ENCODE measurements around the gene EDAR.

The EDAR gene
- 0 to 1.1 (median 0) reads per million in 4 experiments for total RNA-seq

DNA sequence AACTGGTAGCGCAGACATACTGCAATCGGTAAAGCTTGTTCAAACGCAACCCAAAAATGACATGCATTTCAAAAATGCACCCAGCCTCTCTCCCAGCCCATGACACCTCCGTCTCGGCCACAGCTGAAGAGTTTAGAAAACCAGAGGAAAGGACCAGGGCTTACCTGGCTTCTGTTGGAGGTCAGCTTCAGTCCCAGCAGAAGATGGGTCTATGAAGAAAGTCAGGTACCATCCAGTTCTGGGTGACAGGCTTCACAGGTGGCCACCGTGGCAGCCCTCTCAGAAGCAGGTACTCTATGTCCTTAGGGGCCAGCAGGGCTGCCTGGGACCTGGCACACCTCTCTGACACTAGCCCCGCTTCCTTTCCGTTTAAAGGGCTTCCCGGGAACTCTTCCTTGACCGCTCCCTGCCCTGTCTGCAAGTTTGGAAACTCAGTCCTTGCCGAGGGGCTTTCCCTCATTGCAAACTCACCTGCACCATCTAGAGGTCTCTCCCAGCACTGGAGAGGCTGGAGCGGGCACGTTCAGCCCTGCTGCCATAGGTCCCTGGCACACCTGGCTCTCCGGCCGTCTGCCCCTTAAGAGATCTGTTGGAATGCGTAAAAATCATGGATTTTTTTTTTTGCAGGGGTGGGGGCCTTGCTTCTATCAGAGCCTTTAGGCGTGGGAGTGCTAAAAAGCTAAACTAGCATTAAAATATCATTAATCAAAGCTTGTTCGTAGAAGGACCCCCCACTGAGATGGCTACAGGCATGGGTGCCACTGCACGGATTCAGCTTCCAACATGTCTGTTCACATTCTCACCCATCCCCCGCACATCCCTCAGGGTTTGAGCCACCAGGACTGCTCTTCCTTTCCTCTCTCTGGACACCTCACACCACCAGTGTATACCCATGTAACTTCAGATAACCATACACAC, at the start of gene EDAR:
TSS of gene EDAR (minus strand) at position 425 of the 918 bp plus-strand sequence. CDS start 58,206 bp downstream, outside the sequence.
- DNase-seq, result peak; percentile 27

DNA sequence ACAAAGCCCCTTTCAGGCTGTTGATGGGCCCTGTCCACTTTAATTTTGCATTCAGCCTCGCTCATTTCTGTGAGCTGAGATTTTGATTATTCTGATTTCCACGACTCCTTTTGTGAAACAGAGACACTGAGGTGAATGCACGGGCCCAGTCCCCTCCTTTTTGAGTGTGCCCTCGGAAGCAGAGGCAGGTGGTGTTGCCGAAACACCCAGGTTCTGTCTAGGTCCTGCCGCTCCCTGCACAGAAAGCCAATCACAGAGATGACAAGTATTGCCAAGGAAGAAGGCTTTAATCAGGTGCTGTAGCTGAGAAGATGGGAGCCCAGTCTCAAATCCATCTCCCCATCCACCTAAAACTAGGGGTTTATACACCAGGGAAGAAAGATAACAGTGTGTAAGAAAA, 44.2 kb upstream of the EDAR start:
- DNase-seq, result no peak

DNA sequence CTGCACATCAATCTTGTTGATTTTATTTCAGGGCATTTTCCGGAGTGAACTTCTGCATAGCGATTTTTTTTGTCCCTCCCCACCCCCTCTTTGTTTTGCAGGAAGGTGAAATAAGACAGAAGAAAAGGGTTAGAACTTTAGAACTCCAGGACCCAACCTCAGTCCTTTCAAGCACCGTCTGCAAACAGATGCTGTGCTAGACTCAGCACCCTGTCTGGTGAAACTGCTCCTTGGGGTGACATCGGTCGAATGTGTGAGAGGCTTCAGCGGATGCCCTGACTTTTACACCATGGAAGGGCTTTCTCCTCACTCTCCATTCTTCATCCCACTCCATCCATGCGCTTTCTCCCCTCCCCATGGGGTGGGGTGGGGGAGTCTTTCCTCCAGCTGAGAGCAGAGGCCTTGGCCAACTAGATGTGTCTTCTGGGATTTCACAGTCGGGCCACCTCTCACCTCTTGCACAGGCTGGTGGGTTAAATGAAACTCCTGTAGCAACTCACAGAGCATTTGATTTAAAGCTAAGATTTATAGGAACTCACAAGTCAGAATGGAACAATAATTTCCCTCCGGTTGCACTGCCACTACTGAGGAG, 43.3 kb upstream of the EDAR start:
- peak; percentile 33 for DNase-seq

DNA sequence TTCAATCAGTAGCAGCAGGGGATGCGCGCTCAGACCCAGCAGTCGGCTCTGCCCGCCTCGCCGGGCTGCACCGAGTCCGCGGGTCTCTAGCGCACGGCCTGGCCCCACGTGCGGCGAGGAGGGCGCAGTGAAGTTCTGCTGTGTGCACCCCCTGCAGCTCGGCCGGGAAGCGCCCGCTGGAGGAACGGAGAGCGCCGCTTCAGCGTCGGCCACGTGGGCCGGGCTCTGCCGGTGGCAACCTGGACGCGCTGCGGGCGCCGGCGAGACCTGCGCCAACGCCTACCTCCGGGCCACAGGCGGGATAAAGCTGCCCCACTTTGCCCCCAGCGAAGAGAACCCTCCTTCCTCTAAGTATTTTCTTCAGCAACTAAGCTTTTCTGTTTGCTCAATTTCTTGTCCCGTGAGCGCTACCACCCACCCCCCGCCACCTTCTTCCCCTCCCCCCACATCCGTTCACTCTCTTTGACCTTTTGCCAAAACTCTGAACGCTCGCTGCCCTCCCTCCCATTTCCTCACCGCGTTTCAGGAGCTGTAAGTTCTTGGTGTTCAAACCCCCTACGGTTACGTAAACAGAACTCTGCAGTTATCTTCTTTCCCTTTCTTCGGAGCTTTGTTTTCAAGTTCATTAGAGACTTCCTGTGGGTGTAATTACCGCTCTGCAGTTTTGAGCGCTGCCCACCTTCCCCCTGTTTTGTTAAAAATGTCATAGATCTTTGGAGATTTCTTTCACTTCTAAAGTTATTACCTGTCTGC, 42.6 kb upstream of the EDAR start:
- peak; percentile 62 for DNase-seq

DNA sequence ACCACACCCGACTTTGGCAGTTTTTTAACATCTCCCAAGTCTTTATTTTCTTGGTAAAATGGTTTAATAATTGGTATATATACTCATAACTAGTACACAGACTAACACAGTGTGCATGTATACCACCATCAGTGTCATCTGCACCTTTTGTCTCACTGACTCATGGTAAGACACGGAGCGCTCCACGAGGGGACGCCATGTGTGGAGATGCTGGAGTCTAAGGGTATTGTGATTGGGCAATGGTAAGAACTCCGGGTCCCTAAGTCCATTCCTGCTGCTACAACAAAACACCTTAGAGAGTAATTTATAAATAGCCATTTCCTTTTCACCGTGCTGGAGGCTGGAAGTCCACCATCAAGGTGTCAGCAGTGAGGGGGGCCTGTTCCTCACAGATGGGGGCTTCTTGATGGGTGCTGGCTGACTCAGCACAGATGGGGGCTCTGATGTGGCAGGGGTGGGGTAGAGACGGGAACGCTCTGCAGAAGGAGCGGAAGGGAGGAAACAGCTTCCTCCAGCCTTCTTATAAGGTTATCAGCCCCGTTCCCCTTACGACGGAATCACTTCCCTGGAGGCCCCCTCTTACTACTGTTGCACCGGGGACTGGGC, 42.0 kb upstream of the EDAR start:
- no peak for DNase-seq

DNA sequence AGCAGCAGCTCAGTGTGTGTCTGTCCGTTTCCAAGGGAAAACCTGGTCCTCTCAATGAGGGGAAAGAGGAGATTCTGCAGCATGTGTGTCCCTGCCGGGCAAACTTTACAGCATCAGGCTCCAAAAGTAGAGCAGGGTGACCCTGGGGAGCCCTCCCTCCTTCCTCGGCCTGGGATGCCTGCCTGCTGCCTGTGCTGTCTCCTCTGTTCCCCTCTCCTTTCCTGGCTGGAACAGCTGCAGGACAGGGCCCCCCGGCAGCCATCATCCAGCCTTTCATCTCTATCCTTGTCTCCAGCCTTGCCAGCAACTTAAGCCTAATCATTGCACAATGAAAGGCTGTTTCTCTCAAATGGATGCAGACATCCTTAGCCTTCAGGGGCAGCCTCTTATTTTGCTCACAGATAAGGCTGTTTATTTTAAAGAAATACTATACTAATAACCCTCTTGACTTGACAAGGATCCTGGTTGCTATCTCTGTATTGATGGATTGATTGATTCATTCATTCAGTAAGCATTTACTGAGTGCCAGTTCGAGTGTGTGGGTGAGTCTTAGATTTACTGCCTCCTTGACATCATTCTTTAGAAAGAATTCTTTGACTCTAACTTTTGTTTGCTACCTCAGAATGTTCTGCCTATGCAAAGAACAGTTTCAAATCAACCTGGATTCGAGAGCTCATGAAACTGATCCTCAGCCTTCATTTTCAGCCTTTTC, 40.6 kb upstream of the EDAR start:
- no peak for DNase-seq

DNA sequence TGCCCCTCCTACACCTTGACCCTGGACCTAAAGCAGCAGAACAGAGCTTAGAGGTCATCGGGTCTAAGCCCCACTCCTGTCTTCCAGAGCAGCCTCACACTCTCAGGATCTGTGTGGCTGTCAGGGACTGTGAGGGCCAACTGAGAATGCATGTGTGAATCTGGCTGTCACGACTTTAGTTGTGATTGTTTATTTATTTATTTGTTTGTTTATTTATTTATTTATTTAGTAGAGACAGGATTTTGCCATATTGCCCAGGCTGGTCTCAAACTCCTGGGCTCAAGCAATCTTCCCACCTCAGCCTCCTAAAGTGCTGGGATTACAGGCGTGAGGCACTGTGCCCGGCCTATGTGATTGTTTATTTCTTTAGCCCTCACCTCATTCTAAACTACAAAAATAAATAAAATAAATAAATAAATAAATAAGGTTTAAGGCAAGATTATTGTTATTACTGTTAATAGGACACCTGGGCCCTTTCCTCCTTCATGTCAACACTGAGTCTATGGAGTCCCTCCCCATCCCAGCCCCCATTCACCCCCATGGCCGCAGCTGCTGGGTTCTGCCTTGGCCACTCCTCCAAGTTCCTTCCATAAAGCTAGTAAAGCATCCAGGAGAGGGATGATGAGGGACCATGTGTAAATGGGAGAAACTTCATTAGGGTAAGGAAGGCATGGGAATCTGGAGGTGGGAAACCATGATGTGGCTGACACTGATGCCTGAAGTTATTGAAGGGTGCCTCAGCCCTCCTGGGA, 39.9 kb upstream of the EDAR start:
- no peak for DNase-seq

DNA sequence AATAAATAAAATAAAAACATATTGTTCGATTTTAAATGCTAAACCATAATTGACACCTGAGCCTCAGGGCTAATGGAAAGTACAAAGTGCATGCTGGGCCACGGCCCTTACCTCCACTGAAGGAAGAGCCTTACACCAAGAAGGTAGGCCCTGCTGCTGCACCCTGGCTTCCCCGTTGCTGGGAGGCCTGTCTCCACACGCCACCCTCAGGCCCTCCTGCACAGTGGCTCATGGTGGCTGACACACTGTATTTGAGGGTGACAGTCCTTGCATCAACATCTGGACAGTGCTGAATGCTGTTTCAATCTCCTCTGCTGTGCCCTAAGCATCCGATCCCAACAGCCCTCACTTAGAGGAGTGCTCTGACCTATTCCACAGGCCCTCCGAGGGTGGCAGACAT, 39.3 kb upstream of the EDAR start:
- DNase-seq, result no peak

DNA sequence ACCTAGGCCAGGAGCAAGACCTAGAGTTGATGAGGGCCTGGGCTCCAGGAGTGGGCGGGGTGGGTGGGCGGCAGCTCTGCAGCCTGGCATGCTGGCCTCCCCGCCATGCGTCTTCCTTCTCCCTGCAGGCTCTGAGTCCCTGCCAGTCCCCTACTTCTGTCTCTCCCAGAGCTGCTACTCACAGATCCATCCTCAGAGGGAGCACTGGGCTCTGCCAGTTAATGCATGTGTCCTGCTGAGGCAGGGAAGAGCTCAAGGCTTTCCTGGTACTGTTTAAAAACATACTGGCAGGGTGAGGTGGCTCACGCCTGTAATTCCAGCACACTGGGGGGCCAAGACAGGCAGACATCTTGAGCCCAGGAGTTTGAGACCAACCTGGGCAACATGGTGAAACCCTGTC, 38.7 kb upstream of the EDAR start:
- DNase-seq, result no peak

DNA sequence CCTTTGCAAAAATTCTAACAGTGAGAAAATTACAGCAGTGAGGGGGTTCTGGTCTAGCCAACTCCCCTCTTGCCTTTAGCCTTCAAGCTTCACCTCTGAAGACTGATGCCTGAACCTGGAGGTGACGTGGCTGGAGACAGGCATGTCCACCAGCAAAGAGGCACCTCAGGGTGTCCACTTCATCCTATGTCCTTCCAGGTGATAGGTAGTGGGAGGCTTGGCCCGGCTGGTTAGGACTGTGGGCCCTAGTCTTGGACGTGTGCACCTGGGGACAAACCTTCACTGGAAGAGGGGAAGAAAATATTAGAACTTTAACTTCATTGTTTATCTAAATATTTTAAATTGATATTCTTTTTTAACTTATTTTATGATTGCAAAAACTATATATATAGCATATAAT, 35.5 kb upstream of the EDAR start:
- DNase-seq, result no peak

DNA sequence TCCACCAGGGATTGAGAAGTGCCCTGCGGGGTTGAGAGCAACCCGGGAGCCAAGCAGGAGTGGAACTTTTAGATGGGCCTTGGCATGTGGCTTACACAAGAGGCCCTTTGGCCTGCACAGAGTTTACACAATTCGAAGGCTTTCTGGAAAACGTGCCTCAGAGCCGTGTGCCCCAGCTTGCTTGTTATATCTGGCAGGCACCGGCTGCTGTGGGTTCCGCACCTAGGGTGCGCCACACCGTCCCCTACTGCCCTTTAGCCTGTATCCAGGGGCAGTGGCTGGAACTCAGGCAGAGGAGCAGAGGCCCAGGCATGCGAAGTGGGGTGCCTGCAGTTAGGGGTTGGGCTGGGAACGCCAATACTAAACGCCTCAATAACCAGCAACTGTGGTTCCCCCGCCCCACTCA, 32.9 kb upstream of the EDAR start:
- DNase-seq, result no peak

DNA sequence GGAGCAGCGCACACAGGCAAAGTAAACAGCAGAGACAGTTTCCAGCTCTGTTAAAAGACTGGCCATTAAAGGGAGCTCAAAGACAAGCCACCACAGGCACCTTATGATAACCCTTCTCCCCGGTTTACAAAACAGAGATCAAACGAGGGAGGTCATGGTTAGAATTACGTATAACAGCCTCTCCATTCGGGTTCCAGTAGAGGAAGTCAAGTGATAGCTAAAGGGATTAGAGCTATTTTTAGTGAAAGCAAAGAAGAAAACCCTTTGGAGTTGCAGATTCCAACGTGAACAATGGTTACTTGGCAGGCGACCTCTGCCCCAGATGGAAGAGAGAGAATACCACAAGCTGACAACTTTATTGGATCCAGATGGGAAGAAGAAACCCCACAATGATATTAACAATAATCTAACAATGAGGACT, 31.2 kb upstream of the EDAR start:
- no peak for DNase-seq

DNA sequence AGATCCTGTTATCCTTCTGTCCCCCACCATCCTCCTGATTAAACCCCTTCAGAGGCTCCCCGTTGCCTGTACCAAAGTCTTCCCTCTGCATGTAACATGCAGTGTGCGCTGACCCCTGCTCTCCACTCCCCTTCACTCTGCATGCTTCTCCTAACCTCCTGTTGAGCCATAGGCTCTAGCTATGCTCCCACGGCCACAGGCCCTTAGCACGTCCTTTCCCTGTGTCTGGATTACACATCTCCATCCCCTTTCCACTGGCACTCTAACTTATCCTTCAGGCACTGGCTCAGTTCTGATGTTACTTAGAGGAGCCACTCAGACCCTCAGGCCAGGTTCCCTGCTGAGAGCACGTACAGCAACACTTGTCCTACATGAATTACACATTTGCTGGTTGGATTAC, 29.4 kb upstream of the EDAR start:
- no peak for DNase-seq

DNA sequence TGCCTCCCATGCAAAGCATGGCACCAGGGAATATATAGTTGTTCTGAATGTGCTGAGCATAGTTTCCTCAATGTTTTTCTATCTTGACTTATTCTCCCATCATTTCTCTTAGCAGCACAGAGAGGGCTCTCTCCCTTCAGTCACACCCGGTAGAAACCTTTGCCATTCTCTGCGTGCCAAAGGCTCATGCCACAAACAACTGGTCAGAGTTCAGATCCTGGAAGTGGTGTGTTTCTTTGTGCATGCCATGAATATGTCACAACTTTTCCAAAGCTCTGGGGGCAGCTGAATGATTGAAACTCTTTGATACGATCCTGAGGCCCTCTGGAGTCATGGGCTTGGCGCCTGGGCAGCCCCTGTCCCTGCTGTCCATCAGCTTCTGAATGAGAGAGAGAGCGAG, 28.0 kb upstream of the EDAR start:
- no peak for DNase-seq

DNA sequence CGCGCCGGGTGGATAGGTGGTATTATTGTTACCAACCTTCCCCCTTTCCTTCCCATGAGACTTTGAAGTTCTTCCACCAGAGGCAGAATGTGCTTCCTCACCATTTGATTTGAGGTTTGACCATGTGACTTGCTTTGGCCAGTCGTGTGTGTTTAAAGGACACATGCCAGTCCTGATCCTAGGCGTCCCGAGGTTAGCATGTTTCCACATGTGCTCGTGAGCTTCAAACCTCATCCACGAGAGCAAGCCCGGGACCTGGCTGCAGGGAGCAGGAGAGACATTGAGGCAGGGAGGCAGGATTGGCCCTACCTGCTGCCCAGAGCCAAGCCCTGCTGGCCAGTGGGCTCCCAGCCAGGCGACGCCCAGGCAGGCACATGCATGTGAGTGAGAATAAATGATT, 27.4 kb upstream of the EDAR start:
- DNase-seq, result no peak

DNA sequence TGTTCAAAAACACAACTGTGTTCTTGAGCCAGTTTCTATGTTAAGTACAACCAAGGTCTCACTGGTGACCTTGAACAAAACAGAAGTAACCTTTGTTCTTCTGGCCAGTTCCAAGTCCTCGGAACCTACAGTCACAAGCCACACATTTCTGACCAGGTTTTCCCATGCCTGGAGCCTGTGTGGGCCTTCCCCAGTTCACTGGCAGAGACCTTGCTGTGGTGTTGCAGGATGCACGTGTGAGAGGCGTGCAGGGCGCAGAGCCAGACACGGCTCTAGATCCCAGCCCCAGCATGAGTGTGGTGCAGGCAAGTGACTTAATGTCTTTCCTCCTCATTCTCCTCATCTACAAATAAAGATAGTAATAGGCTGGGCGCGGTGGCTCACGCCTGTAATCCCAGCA, 25.5 kb upstream of the EDAR start:
- no peak for DNase-seq

DNA sequence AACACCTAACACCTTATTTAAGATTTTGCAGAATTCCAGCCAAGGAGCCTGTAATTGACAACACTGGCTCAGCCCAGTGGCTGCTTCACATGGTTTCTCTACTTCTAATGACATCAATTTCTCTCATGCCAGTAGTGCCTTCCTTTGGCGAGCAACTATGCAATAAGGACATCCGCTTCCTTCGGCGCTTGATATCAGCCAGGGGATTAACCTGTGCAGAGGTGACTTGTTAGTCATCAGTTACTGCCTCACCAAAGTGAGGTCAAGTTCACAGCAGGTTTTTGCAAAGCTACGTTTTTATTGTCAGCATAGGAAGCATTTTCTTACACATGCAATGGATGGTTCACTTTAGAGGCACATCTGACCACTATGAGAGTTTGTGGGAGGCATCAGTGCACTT, 24.0 kb upstream of the EDAR start:
- no peak for DNase-seq

DNA sequence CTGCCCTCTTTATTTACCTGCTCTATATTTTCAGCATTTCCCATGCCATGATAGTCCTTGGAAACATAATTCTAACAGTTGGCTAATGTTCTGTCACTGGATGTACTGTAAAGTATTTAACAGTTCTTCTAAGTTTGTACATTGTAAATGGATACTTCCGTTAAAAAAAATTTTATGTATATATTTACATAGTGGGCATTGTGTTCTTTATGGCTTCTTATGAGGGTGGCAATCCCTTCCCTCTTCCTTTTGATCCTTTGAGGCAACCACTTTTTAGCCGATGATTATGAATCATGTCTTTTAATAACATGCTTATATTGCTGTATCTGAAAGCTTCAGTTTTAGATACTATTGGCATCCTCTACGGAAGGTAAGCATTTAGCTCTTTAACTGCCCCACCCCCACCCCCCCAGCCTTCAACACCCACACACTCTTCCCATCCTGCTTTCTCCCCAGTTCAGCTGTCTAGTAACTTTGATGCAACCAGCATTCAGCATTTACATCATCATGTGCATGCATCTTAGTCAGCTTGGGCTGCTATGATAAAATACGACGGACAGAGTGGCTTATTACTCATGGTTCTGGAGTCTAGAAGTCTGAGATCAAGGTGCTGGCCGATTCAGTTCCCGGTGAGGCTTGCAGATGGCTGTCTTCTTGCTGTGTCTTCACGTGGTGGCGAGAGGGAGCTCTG, 21.0 kb upstream of the EDAR start:
- no peak for DNase-seq

DNA sequence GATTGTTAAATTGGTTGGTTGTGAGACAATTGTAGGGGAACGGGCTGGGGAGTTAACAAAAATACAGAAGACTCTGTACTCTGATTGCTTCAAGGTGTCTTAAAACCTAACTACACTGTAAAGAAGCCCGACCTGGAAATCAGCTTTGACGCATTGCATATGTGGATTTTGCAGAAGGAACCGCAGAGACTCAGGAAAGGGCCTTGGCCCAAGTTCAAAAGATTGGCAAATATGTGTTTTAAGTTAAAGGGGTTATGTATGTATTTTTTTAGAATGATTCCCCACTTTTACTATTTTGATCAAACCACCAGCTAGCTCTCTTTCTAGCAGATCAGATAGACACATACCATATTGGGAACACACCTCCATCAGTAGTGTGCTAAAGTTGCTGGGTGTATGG, 18.0 kb upstream of the EDAR start:
- no peak for DNase-seq

DNA sequence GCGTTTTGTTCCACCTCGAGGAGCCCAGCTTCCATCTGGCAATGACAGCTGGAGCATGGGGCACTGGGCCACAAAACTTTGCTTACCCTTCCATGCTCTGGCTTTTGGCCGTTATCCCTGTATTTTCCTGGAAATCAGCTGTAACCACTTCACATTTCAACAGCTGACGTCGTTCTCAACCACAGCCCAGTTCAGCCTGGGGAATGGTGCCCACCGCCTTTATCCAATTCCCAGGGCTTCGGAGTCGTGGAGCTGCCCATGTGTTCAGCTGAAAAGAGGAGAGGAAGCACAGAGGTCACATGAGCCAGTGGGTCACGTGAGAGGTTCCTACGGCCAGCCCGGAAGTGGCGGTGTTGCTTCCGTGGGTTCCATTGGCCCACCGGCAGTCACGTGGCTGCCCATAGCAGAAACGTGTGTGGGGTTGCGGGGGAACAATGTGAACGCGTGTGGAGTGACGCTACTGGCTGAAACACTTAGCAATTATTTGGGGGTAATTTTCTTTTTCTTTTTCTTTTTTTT, 16.7 kb upstream of the EDAR start:
- no peak for DNase-seq

DNA sequence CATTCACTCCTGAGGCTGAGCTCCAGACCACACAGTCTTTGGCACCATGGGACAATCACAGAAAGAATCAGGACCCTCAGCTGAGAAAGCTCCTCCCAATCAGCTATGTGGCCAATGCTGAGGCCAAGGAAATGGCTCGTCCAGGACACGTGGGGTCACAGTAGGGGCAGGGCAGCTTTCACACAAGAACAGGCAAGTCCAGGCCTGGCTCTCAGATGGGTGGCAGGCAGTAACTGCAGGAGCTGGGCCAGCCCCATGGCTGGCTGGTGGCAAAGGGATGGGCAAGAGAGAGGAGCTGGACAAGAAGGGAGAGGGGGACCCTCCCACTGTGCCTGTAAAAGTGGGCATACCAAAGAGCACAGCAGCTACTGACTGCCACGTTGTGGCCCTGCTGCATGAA, 12.2 kb upstream of the EDAR start:
- no peak for DNase-seq

Data from effector CD8-positive, alpha-beta T cell (primary cell).